GM06990 (cell line): Measurements from ENCODE around the gene CELF3.

Experiments used
- DNase-seq: peaks from one replicate; pipeline ENCODE4 v3.0.0-alpha.2; 2011; ENCODE audit not compliant: insufficient read length; ENCODE audit errors: extremely low read depth
- H3K27me3 ChIP-seq: replicated peaks from 2 replicates; pipeline ENCODE4 v1.6.0; 2011; ENCODE audit warnings: low read length; ENCODE audit not compliant: control insufficient read depth, insufficient read depth
- H3K36me3 ChIP-seq: 2 replicates; pipeline ENCODE4 v1.5.1; 2011; ENCODE audit warnings: low read length; ENCODE audit not compliant: control insufficient read depth, insufficient read depth
- H3K4me3 ChIP-seq: replicated peaks from 2 replicates; pipeline ENCODE4 v1.5.1; 2011; ENCODE audit warnings: low read depth, mild to moderate bottlenecking, control low read depth, low read length
- CTCF ChIP-seq: IDR thresholded peaks from 2 replicates; pipeline ENCODE4 v1.5.1; 2011; ENCODE audit warnings: low read length, control low read depth, mild to moderate bottlenecking, inconsistent platforms; ENCODE audit not compliant: insufficient read depth, poor library complexity, severe bottlenecking

The CELF3 gene

DNA sequence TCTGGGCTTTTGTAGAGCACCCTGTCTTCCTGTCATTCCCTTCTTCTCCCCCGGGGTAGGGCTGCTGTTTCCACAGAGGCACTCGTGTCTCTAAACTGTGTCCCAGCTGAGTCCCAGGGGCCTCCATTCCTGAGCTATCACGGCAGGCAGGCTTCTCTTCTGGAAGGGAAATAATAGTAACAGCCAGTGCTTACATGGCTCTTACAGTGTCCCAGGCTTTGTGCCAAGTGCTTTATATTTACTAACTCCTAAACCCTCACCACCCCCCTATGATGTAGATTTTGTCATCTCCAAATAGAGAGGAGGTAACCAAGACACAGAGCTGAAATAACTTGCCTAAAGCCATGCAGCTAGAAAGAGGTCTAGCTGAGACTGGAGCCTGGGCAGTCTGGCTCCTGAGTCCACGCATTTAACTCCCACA is 1.4 kb upstream of the CELF3 start:
- H3K4me3 ChIP-seq: no peak overlapping the region
- no peaks in the 10 kb centered on the region for H3K36me3 ChIP-seq
- no peak for DNase-seq
- TF ChIP-seq CTCF: no peak
- no peaks in the 10 kb centered on the region; the same call in none of the 2 replicates for H3K27me3 ChIP-seq

DNA sequence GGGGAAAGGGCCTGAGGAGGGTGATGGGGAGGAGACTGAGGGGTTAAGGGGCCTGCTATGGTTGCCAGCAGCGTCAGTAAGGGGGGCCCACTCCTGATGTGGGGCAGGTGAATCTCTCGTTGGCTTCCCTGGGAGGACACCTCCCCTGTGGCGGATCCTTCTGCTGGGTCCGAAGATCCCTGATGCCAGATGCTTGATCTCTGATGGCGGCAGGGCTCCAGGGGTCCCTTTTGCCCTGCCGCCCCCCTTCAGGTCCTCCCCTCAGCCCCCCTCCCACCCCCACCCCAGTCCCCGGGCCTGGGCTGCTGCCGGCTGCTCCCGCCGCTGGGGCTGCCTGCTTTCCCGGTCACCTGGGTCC is 219 bp downstream of the CELF3 start:
- no peak for DNase-seq
- H3K4me3 ChIP-seq: no peak overlapping the region
- no peak for TF ChIP-seq CTCF
- H3K27me3 ChIP-seq: no peaks in the 10 kb centered on the region; the same call in none of the 2 replicates
- H3K36me3 ChIP-seq: no peaks in the 10 kb centered on the region

GRCh38 chr1:151715726-151716404 is 738 bp downstream of the CELF3 start:
- H3K27me3 ChIP-seq: no peaks in the 10 kb centered on the region; the same call in none of the 2 replicates
- no peak overlapping the region for H3K4me3 ChIP-seq
- DNase-seq: no peak
- no peaks in the 10 kb centered on the region for H3K36me3 ChIP-seq
- TF ChIP-seq CTCF: no peak

DNA sequence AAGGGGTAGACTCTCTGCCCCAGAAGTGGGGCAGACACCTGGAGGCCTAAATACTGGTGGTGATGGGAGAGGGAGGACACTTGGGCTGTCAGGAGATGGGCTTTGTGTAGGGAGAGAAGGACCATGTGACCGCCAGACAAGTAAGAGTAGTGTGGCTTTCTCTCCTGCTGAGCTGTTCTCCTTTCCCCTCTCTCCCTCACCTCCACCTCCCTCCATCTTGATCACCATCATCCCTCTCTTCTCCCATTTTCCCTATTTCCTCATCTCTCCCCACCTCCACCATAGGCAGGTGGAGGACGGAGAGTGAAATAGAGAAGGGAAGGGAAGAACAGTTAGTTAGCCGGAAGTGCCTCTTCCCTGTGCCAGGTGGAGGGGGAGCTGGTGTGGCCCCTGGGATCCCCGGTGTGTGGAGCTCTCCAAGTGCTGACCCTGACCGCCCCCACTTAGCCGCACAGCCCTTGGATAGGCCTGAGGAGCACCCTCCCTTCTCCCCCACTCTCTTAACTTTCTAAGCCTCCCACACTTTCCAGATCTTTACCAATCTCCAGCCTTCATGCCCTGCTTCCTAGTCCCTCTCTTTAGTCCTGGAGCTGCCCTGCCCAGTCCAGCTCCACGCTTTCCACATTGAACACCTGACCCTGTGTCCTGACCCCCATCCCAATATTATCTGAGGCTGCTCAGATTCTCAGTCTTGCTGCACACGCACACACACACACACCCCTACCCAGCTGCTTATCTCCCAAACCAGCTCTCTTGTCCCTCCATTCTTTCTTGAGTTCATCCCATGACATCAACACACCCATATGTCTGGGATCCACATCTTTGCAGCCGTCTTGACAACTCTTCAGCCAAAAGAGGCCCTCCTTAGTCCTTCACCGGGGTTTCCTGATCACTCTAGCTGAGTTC is 1.5 kb downstream of the CELF3 start:
- Histone ChIP-seq H3K27me3 (no peaks in the 10 kb centered on the region; the same call in none of the 2 replicates), H3K36me3 (no peaks in the 10 kb centered on the region), H3K4me3 (no peak overlapping the region)
- no peak for TF ChIP-seq CTCF
- DNase-seq: no peak

- Histone ChIP-seq H3K4me3 (no peak overlapping the region), H3K36me3 (no peaks in the 10 kb centered on the region), H3K27me3 (no peaks in the 10 kb centered on the region; the same call in none of the 2 replicates)
- no peak for TF ChIP-seq CTCF
- DNase-seq: no peak
These were observed 2.7 kb downstream of the CELF3 start for GRCh38 chr1:151713874-151714273.
